Measurements from ENCODE around the gene MEOX2.

DNA sequence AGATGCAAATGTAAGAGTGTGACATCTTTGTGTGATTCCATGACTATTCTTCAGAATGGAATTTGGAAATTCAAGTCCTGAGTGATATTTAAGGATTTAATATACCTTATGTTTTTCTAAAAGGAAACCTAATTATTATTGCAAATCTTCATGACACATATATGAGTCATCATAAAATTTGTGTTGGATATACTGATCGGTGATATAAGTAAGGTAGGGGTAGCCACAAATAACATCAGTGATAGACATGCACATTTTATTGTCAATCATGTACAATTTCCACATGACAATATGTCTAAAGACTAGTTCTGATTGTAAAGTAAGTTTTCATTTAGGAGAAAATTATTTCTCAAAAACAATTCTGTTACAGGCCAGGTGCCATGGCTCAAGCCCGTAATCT lies 65.0 kb downstream of the MEOX2 start:
- TF ChIP-seq EZH2 (IDR thresholded peaks at IDR 0.05; ENCODE audit: low read length), result no peak
- TF ChIP-seq CTCF (optimal IDR thresholded peaks at IDR 0.05 in 1 of 3, IDR thresholded peaks at IDR 0.05 in 1 of 3, conservative IDR thresholded peaks at IDR 0.05 in 1 of 3; ENCODE audit: extremely low read depth in 1 of 3, insufficient read depth in 2 of 3, low read length in 3 of 3), result no peak
